ENCODE results near the gene WDFY1. TPM values are rescaled to one million over a fixed set of nuclear protein-coding genes. Genes with fewer than 3 reads are reported as not detected.

The WDFY1 gene
- total RNA-seq, 4 donors from 2014 or later, result 19.4 to 29.2 (median 24.7) TPM

DNA sequence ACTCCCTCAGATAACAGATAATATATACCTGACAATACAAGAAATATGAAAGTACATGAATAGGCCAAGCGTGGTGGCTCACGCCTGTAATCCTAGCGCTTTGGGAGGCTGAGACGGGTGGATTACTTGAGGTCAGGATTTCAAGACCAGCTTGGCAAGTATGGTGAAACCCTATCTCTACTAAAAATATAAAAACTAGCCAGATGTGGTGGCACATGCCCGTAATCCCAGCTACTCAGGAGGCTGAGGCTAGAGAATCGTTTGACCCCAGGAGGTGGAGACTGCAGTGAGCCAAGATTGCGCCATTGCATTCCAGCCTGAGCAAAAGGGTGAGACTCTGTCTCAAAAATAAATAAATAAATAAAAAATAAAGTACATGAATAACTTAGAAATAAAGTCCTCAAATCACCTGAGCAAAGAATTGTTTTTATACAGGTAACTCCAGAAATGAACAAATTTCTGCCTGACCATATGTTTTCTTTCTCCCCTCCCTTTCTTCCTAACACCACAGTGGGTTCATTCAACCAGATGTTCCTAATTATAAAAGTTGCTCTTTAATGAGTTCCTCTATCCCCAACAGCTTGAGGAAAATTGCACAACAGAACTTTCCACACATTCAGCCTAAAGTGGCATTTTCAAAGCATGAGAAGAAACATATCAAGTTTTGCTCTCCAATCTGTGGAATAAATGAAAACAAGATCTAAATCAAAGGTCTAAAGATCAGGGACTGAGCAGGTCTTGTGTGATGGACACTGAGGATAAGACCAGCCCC, 74.1 kb downstream of the WDFY1 start:
- WGBS, result 82% methylated on average over 7 of the region's 7 CpGs
- H3K4me1 ChIP-seq, result no peaks in the 10 kb centered on the region
- no peak overlapping the region for H3K4me3 ChIP-seq
- no peak overlapping the region for H3K27ac ChIP-seq (replicated peaks in 1 of 4)
- TF ChIP-seq EP300 (IDR thresholded peaks at IDR 0.05) (no peak), POLR2AphosphoS5 (IDR thresholded peaks at IDR 0.05) (no peak), POLR2A (IDR thresholded peaks at IDR 0.05; ENCODE audit: low read depth) (no peak)
- TF ChIP-seq, protein P1, sequence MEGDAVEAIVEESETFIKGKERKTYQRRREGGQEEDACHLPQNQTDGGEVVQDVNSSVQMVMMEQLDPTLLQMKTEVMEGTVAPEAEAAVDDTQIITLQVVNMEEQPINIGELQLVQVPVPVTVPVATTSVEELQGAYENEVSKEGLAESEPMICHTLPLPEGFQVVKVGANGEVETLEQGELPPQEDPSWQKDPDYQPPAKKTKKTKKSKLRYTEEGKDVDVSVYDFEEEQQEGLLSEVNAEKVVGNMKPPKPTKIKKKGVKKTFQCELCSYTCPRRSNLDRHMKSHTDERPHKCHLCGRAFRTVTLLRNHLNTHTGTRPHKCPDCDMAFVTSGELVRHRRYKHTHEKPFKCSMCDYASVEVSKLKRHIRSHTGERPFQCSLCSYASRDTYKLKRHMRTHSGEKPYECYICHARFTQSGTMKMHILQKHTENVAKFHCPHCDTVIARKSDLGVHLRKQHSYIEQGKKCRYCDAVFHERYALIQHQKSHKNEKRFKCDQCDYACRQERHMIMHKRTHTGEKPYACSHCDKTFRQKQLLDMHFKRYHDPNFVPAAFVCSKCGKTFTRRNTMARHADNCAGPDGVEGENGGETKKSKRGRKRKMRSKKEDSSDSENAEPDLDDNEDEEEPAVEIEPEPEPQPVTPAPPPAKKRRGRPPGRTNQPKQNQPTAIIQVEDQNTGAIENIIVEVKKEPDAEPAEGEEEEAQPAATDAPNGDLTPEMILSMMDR (IDR thresholded peaks at IDR 0.05), result no peak
- no peaks in the 10 kb centered on the region for H3K27me3 ChIP-seq
- peaks cover 0 to 3% (median 0%) of the 10 kb centered on the region in 4 donors for H3K9me3 ChIP-seq
- H3K36me3 ChIP-seq, result peaks cover 5 to 54% (median 39%) of the 10 kb centered on the region in 4 donors
- intact Hi-C loops (cut with DNase I), result no loop called here
- DNase-seq (ENCODE audit: extremely low spot score), result no peak

DNA sequence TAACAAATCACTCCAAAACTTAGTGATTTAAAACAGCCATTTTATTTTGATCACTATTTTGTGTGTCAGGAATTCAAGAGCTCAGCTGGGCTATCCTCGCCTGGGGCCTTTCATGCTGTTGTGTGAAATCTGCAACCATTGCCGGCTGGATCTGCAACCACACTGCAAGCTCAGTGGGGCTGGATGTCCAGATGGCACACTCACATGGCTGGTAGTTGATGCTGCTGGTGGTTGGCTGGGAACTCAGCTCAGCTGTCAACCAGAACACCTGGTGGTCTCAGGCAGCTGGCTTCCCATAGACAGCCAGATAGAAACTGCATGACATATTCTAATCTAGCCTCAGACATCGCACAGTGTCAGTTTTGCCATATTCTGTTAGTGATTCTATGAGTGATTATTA, 77.1 kb downstream of the WDFY1 start:
- 96% methylated on average over 3 of the region's 3 CpGs for WGBS
- Histone ChIP-seq H3K27me3 (no peaks in the 10 kb centered on the region), H3K36me3 (peaks cover 0 to 26% (median 18%) of the 10 kb centered on the region in 4 donors), H3K9me3 (no peaks in the 10 kb centered on the region), H3K4me1 (no peaks in the 10 kb centered on the region), H3K4me3 (no peak overlapping the region), H3K27ac (replicated peaks in 1 of 4) (no peak overlapping the region)
- intact Hi-C loops (cut with DNase I), result no loop called here
- DNase-seq (ENCODE audit: extremely low spot score), result no peak
- TF ChIP-seq POLR2AphosphoS5 (IDR thresholded peaks at IDR 0.05) (no peak), POLR2A (IDR thresholded peaks at IDR 0.05; ENCODE audit: low read depth) (no peak), EP300 (IDR thresholded peaks at IDR 0.05) (no peak)
- TF ChIP-seq, protein P1 (IDR thresholded peaks at IDR 0.05), result no peak

DNA sequence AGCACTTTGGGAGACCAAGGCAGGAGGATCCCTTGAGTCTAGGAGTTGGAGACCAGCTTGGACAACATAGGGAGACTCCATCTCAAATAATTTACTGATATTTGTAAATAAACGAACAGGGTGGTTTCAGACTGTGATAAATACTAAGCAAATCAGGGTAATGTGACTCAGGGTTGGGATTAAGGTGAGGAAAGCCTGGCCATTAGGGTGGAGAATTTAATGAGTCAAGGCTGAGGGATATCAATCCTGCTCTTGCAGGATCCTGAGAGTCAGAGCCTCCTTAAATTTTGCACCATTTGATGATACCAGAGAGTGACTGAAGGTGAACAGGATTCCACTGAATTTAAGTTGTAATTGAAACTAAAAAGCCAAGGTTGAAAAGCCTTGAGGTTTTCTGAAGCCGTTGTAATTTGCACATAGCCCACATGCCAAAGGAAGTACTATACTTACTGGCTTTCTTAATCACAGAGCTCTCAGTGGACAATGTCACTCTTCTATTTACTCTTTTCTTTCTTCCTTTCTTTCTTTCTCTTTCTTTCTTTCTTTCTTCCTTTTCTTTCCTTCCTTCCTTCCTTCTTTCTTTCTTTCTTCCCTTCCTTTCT, 79.1 kb downstream of the WDFY1 start:
- H3K27ac ChIP-seq (replicated peaks in 1 of 4), result no peak overlapping the region
- no peaks in the 10 kb centered on the region for H3K9me3 ChIP-seq
- intact Hi-C loops (cut with DNase I), result no loop called here
- no peak for DNase-seq (ENCODE audit: extremely low spot score)
- no peak for TF ChIP-seq POLR2A (IDR thresholded peaks at IDR 0.05; ENCODE audit: low read depth)
- no peak for TF ChIP-seq POLR2AphosphoS5 (IDR thresholded peaks at IDR 0.05)
- TF ChIP-seq, protein P1 (IDR thresholded peaks at IDR 0.05), result no peak
- no peak for TF ChIP-seq EP300 (IDR thresholded peaks at IDR 0.05)
- WGBS, result 68% methylated on average over 2 of the region's 2 CpGs
- H3K4me1 ChIP-seq, result no peaks in the 10 kb centered on the region
- no peaks in the 10 kb centered on the region for H3K27me3 ChIP-seq
- H3K4me3 ChIP-seq, result no peak overlapping the region
- peaks cover 0 to 11% (median 10%) of the 10 kb centered on the region in 4 donors for H3K36me3 ChIP-seq

DNA sequence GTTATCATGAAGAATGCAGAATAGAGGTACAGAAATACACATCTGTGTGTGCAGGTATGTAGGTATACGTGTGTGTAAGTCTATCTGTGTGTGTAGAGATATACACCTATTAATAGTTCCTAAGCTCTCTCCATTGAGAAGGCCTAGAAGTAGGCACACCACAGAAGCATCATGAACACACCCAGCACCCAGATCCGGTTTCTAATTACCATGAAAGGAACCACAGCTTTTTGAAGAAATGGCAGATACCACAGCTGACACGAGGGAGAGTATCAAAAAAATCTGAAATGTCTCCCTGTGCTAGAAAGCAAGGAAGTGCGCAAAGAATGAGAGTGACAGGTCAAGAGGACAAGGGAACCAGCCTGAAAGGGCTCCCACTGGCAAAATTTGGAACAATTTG, 80.0 kb downstream of the WDFY1 start:
- Histone ChIP-seq H3K9me3 (no peaks in the 10 kb centered on the region), H3K36me3 (peaks cover 0 to 6% (median 3%) of the 10 kb centered on the region in 4 donors), H3K4me1 (no peaks in the 10 kb centered on the region), H3K4me3 (no peak overlapping the region), H3K27ac (replicated peaks in 1 of 4) (no peak overlapping the region), H3K27me3 (no peaks in the 10 kb centered on the region)
- intact Hi-C loops (cut with DNase I), result no loop called here
- DNase-seq (ENCODE audit: extremely low spot score), result no peak
- 85% methylated on average over 4 of the region's 4 CpGs for WGBS
- TF ChIP-seq EP300 (IDR thresholded peaks at IDR 0.05) (no peak), POLR2A (IDR thresholded peaks at IDR 0.05; ENCODE audit: low read depth) (no peak), POLR2AphosphoS5 (IDR thresholded peaks at IDR 0.05) (no peak)
- TF ChIP-seq, protein P1 (IDR thresholded peaks at IDR 0.05), result no peak

Measured in esophagus muscularis mucosa (tissue), 4 donors.